HG02938 (cell line): ENCODE results near the gene ARTN.

Experiments
- ATAC-seq: cut with Tn5 transposase; IDR thresholded peaks from one replicate; pipeline ENCODE4 v1.9.1; 2021; ENCODE audit warnings: mild to moderate bottlenecking, moderate library complexity; ENCODE audit not compliant: unreplicated experiment

The ARTN gene

GRCh38 chr1:43946236-43947060 is 12.8 kb downstream of the ARTN start, which contains the start of gene IPO13:
TSS of gene IPO13 (plus strand) at chr1:43946950. CDS start at chr1:43947601, 651 bp downstream.
- peak; percentile 84 for ATAC-seq

- ATAC-seq: no peak
Observed at GRCh38 chr1:43947061-43947873, 13.7 kb downstream of the ARTN start.

DNA sequence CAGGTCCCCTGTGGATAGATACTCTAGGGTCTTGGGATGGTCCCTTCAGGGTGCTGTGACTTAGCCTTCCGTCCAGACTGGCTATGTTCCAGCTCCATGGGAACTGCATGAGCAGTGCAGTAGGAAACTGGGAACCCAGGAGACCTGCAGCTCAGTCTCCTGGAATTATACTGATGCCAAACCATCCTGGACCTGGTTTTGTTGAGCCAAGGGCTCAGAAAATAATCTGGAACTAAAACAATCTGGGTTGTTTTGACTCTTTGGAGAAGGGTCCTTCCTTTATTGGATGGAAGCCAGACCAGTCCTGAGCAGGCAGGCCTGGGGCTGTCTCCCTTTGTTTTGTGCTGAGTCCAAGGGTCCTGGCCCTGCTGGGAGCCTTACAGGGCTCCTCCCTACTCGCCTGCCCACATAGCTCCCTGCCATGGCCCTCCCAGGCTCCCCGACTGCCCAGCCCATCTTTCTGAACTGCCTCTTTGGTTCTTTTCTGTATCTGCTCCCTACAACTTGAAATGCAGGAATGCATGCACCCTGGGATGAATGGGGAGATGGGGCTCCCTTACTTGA is 14.4 kb downstream of the ARTN start:
- ATAC-seq: no peak

DNA sequence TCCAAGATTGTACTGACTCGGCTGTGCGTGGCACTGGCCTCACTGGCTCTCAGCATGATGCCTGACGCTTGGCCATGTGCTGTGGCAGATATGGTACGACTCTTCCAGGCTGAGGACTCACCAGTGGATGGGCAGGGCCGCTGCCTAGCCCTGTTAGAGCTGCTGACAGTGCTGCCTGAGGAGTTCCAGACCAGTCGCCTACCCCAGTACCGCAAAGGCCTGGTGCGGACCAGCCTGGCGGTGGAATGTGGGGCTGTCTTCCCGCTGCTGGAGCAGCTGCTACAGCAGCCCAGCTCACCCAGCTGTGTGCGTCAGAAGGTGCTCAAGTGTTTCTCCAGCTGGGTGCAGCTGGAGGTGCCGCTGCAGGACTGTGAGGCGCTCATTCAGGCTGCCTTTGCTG is 16.1 kb downstream of the ARTN start:
- ATAC-seq: no peak

- no peak for ATAC-seq
Observed at GRCh38 chr1:43951021-43951985, 17.7 kb downstream of the ARTN start.

- ATAC-seq: no peak
Observed at GRCh38 chr1:43952731-43953346, 19.2 kb downstream of the ARTN start.

DNA sequence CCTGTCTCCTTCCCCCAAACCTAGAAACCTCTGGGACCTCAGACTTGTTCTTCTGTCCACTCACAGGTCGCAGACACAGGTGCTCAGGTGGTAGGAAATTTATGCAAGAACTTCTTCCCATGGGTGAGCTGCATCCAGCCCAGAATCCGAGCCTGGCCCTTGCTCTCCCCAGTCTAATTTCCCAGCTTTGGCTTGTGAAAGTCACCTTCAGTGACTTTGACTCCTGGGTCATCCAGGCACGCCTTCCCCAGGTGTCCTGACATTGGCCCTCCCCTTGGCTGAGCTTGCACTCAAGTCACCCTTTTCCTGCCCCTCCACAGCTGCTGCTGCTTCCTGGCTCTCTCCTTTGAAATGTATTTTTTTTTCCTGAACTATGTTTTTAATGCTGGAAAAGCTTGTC is 19.8 kb downstream of the ARTN start:
- no peak for ATAC-seq

- ATAC-seq: no peak
Observed at GRCh38 chr1:43954036-43954435, 20.4 kb downstream of the ARTN start.

GRCh38 chr1:43956234-43956633 is 22.6 kb downstream of the ARTN start:
- no peak for ATAC-seq

DNA sequence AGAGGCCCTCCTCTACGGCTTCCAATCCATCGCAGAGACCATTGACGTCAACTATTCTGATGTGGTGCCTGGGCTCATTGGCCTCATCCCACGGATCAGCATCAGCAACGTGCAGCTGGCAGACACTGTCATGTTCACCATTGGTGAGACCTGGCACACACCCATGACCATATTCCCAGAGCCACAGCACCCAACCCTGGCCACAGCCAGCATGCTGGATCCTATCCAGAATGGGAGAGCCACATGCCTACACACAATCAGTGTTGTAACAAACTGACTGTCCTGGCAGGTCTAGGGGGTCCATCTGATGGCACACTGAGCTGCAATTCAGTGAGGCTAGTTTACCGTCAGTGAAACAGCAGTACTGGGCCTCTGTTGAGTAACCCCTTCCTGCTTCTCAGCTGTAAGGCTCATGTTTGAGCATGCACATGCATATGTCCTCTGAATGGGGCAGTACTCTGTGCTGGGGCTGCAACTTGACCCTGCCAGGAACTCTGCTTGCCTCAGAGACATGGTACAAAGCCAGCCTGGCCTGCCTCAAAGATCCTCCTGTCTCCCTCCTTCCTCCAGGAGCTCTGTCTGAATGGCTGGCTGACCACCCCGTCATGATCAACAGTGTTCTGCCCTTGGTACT is 23.9 kb downstream of the ARTN start:
- ATAC-seq: no peak

DNA sequence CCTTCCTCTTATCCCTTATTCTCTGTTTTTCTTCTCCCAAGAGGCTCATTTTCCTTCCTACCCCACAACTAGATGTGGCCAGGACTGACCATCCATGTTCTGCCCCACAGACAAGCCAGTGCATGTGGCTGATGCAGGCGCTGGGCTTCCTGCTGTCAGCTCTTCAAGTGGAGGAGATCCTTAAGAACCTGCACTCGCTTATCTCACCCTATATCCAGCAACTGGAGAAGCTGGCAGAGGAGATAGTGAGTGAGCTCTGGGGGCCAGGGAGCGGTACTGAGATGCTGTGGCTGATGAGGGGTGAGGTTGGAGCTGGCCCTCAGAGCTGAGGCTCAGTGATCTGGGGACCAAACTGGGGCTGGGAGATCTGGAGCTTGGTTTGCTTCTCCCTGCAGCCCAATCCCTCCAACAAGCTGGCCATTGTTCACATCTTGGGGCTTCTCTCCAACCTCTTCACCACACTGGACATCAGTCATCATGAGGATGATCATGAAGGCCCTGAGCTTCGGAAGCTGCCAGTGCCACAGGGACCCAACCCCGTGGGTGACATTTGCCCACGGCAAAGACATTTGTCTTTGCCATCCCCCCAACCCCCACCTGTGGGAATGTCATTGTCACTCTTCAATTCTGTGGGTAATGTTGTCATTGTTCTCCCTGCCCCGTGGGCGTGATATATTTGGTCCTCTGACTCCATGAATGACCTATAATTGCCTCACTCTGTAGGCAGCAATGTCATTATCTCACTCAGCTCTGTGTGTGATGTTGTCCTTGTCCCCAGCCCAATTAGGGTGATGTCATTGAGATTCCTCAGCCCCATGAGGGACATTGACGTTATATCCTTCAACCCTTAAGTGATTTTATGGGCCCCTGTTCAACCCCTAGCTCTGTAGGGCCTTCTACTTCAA is 25.0 kb downstream of the ARTN start:
- no peak for ATAC-seq

- ATAC-seq: no peak
Observed at GRCh38 chr1:43960798-43961197, 27.2 kb downstream of the ARTN start.

GRCh38 chr1:43961692-43962091 is 28.1 kb downstream of the ARTN start:
- ATAC-seq: no peak

DNA sequence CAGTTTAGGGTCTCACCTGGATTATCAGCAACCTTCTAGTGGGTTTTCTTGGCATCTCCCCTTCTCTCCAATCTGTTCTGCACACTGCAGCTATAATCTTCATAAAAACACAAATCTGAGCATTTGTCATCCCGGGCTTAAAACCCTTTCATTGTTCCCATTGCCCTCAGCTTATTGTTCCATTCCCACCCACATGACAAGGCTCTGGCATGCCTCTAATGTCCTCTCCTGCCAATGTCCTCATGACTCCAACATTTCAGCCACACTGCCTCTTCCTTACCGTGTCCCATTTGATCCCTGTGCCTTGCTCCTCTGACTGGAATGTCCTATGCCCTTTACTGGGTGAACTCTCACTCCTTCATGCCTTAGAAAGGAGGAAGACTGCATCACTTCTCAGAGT is 28.7 kb downstream of the ARTN start:
- no peak for ATAC-seq

GRCh38 chr1:43963006-43963405 is 29.4 kb downstream of the ARTN start:
- ATAC-seq: no peak

- no peak for ATAC-seq
Observed at GRCh38 chr1:43963890-43964289, 30.3 kb downstream of the ARTN start.

DNA sequence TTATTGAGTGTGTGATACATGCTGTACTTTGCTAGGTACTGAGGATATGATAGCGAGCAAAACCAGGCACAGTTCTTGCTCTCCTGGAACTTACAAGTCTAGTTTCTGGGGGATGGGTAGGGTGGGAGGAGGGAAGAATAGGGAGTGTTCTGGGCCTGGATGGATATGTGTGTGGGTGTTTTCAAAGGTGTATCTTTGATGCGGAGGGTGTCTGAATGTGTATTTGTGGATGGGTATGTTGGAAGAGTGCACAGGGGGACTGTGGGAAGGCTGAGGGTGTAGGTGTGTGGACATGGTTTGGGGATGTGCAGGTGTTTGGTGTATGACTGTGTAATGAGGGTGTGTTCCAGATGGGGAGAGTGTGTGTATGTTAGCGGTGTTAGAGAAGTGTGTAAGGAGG is 31.7 kb downstream of the ARTN start:
- no peak for ATAC-seq

DNA sequence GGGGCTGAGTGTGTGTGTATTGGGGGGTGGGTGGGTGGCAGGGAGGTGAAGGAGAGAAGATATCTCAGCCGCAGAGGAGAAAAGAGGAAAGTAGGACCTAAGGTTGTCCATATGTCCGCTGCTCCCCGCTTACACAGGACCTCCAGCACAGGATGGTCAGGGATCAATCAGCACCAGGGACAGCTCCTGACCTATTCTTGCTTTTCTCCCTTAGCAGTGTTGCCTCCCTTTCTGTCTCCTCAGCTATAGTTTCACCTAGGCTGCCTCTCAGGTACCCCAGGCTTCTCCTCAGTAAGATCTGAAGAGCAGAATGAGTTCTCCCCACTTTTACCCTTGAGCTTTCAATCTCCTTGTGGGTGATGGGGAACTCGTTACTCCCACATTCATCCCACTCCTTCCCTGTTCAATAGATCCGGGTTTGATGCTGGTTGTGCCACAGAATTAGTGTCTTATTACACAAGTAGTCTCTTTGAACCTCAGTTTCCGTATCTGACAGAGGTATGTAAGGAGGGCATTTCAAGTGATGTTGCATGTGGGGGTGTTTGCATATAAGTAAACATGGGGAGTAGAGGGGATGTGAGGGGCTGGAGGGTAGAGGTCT is 34.8 kb downstream of the ARTN start:
- ATAC-seq: no peak
